IMR-90 (cell line): ENCODE data around the gene MAP3K3. TPM values are rescaled to one million over a fixed set of nuclear protein-coding genes. Genes with fewer than 3 reads are reported as not detected.

Experiments used
- ATAC-seq: fragments of 200-7000 bp; cut with Tn5 transposase; 2 replicates; pipeline ENCODE4 v1.9.1; 2020; ENCODE audit warnings: low read depth, mild to moderate bottlenecking, moderate library complexity
- BruUV-seq: library from RNA; stranded (reverse); fragments of 400-500 nt; replicated peaks from 2 replicates; lab custom pipeline; 2021; lab: Mats Ljungman, UMichigan
- CTCF ChIA-PET: fragments of 300-600 bp; formaldehyde crosslinking; extraction: SDS; loops from one replicate; lab custom pipeline; 2021; ENCODE audit warnings: antibody characterized with exemption; lab: Yijun Ruan, JAX
- POLR2A ChIA-PET: fragments of 300-600 bp; sonication (Branson Sonifier 250); formaldehyde crosslinking; loops from one replicate; lab custom pipeline; 2022; ENCODE audit warnings: antibody characterized with exemption; ENCODE audit not compliant: unreplicated experiment; lab: Charles Lee
- DNase-seq: peaks from one replicate; pipeline ENCODE4 v3.0.0; 2013
- H2AFZ ChIP-seq: replicated peaks from 2 replicates; pipeline ENCODE3; 2013; ENCODE audit warnings: low read length, mild to moderate bottlenecking; ENCODE audit not compliant: poor library complexity
- H2AK5ac ChIP-seq: 2 replicates; pipeline ENCODE4 v1.6.1; 2013; ENCODE audit warnings: low read depth, low read length, inconsistent platforms
- H2AK9ac ChIP-seq: replicated peaks from 2 replicates; pipeline ENCODE3; 2013; ENCODE audit warnings: mild to moderate bottlenecking, low read depth, low read length, moderate library complexity; ENCODE audit not compliant: poor library complexity
- H2BK120ac ChIP-seq: 2 replicates; pipeline ENCODE4 v1.6.1; 2013; ENCODE audit warnings: low read depth, low read length, inconsistent platforms
- H2BK15ac ChIP-seq: 3 replicates; pipeline ENCODE4 v1.6.1; 2013; ENCODE audit warnings: low read depth, low read length, inconsistent platforms
- H2BK20ac ChIP-seq: 2 replicates; pipeline ENCODE4 v1.6.1; 2013; ENCODE audit warnings: low read depth, mild to moderate bottlenecking, inconsistent platforms, low read length, moderate library complexity
- H2BK5ac ChIP-seq: 2 replicates; pipeline ENCODE4 v1.6.1; 2013; ENCODE audit warnings: mild to moderate bottlenecking, low read depth, low read length, inconsistent platforms; ENCODE audit not compliant: poor library complexity, severe bottlenecking
- H3K14ac ChIP-seq: replicated peaks from 2 replicates; pipeline ENCODE4 v1.6.1; 2013; ENCODE audit warnings: low read depth, low read length, inconsistent platforms
- H3K18ac ChIP-seq: 2 replicates; pipeline ENCODE4 v1.6.1; 2013; ENCODE audit warnings: low read depth, low read length, control low read depth
- H3K23ac ChIP-seq: 2 replicates; pipeline ENCODE4 v1.6.1; 2013; ENCODE audit warnings: low read depth, low read length, inconsistent platforms
- H3K27ac ChIP-seq: 2 replicates; pipeline ENCODE4 v1.5.1; 2013; ENCODE audit warnings: mild to moderate bottlenecking, control low read depth, low read length; ENCODE audit not compliant: insufficient read depth
- H3K27me3 ChIP-seq: 2 replicates; pipeline ENCODE4 v1.6.1; 2013; ENCODE audit warnings: low read length; ENCODE audit not compliant: control insufficient read depth, insufficient read depth
- H3K36me3 ChIP-seq: 2 replicates; pipeline ENCODE4 v1.6.1; 2013; ENCODE audit warnings: low read length, mixed read lengths; ENCODE audit not compliant: control insufficient read depth, insufficient read depth
- H3K4ac ChIP-seq: 2 replicates; pipeline ENCODE4 v1.6.1; 2013; ENCODE audit warnings: low read depth, low read length, inconsistent platforms
- H3K4me1 ChIP-seq: 2 replicates; pipeline ENCODE4 v1.6.1; 2013; ENCODE audit warnings: low read length, mixed read lengths; ENCODE audit not compliant: control insufficient read depth, insufficient read depth
- H3K4me2 ChIP-seq: 2 replicates; pipeline ENCODE4 v1.6.1; 2013; ENCODE audit warnings: low read depth, mild to moderate bottlenecking, control low read depth, low read length, moderate library complexity
- H3K4me3 ChIP-seq: 2 replicates; pipeline ENCODE4 v1.5.1; 2013; ENCODE audit warnings: low read depth, mild to moderate bottlenecking, control low read depth, low read length, moderate library complexity; ENCODE audit not compliant: insufficient read depth
- H3K56ac ChIP-seq: 2 replicates; pipeline ENCODE4 v1.6.1; 2013; ENCODE audit warnings: low read length, inconsistent platforms; ENCODE audit not compliant: insufficient read depth; ENCODE audit errors: extremely low read depth
- H3K79me1 ChIP-seq, 2 experiments: 2 replicates each; pipeline ENCODE4 v1.6.1; 2013; ENCODE audit warnings: low read length in 2 of 2, inconsistent platforms in 1 of 2, low read depth in 1 of 2
- H3K9ac ChIP-seq: 2 replicates; pipeline ENCODE4 v1.6.1; 2013; ENCODE audit warnings: low read depth, low read length, control low read depth
- H3K9me1 ChIP-seq: 2 replicates; pipeline ENCODE4 v1.6.1; 2013; ENCODE audit warnings: low read length, inconsistent platforms; ENCODE audit not compliant: insufficient read depth
- H3K9me3 ChIP-seq: 2 replicates; pipeline ENCODE4 v1.6.1; 2013; ENCODE audit warnings: low read length; ENCODE audit not compliant: control insufficient read depth, insufficient read depth
- H4K20me1 ChIP-seq: 2 replicates; pipeline ENCODE4 v1.6.1; 2013; ENCODE audit warnings: low read length, inconsistent platforms; ENCODE audit not compliant: insufficient read depth
- H4K5ac ChIP-seq: 2 replicates; pipeline ENCODE4 v1.6.1; 2013; ENCODE audit warnings: mild to moderate bottlenecking, low read depth, low read length, control low read depth
- H4K8ac ChIP-seq, 2 experiments: 2 replicates each; pipeline ENCODE4 v1.6.1; 2013; ENCODE audit warnings: low read depth in 2 of 2, low read length in 2 of 2, control low read depth in 1 of 2, inconsistent platforms in 1 of 2
- H4K91ac ChIP-seq: 2 replicates; pipeline ENCODE4 v1.6.1; 2013; ENCODE audit warnings: low read depth, low read length, inconsistent platforms; ENCODE audit not compliant: insufficient read depth
- MAZ ChIP-seq: IDR thresholded peaks from 2 replicates; pipeline ENCODE4 v1.6.1; 2012; ENCODE audit warnings: low read depth, mild to moderate bottlenecking, low read length, improper control_type of control experiment, moderate library complexity, borderline replicate concordance
- RCOR1 ChIP-seq: IDR thresholded peaks from 2 replicates; pipeline ENCODE4 v1.6.1; 2012; ENCODE audit warnings: mild to moderate bottlenecking, low read length, improper control_type of control experiment; ENCODE audit not compliant: insufficient replicate concordance
- SMC3 ChIP-seq: fragments of 150-350 bp; IDR thresholded peaks from 2 replicates; pipeline ENCODE4 v1.6.1; 2016; ENCODE audit warnings: low read depth, mild to moderate bottlenecking, antibody characterized with exemption, low read length, moderate library complexity
- WGBS, 2 experiments: methylation state at CpG; one replicate each; pipeline versions ENCODE4 v1.1.5 to v1.1.7; 2013; ENCODE audit warnings: missing lambda C conversion rate in 2 of 2; ENCODE audit not compliant: insufficient read length in 1 of 2; ENCODE audit errors: extremely low coverage in 2 of 2; 5-methylcytosine and 5-hydroxymethylcytosine counted together
- dilution Hi-C: fragments of 300-500 bp; cut with HindIII; formaldehyde crosslinking; loops from one replicate; pipeline ENCODE4 v1.14.3; 2018; ENCODE audit warnings: low sequenced_read_pairs; ENCODE audit not compliant: unreplicated experiment
- in situ Hi-C: fragments of 300-500 bp; cut with MboI; formaldehyde crosslinking; loops from 3 replicates; pipeline ENCODE4 v1.14.3; 2019; ENCODE audit warnings: low sequenced_read_pairs, inconsistent platforms, mixed read lengths
- intact Hi-C: fragments of 100-400 bp; cut with micrococcal nuclease; formaldehyde crosslinking; loops from 2 replicates; pipeline ENCODE4 v1.10.0; 2022
- polyA plus RNA-seq, 3 experiments: library from polyadenylated mRNA; depleted of rRNA; stranded (reverse); fragments of >200 nt; gene quantifications; 2 replicates each; pipeline ENCODE4 v1.2.3, GENCODE V29; 2012; ENCODE audit warnings: low replicate concordance in 1 of 3
- total RNA-seq: library from RNA; depleted of rRNA; stranded (reverse); fragments of >200 nt; gene quantifications from 2 replicates; pipeline ENCODE4 v1.2.3, GENCODE V29; 2012

The MAP3K3 gene
- total and polyA plus RNA-seq, 2 of the 4 experiments (the other 2 are of a cell fraction) = 19.1 to 25.6 TPM

DNA sequence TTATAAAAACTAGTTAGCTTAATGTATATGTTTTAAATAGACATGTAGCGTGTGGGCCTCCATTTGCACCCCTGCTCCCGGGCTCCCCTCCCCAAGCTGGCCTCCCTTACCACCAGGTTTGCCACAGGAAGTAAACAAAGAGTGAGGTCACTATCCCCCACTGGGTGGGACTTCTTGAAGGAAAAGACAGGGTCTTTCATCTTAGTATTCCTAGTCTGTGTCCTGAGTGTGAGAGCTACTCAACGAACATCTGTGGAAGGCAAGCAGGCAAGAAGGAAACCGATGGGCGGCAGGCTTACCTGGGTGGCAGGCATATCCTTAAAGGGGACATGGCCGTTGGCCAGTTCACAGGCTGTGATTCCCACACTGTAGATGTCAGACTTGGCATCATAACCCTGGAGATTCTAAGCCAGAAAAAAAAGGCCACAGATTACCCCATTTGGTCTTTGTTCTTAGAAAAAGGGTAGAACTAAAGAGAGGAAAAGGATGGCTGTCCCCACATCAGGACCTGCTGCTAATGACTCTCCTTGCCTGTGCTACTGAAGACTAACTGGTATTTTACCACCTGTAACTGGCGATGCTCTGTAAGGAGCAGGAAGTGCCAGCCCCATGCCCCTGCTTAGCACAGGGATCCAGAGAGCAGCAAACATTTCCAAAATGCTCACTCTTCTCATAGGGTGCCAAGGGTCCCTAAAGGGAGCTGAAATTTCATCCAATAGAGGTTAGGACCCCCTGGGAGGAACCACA lies 84.3 kb downstream of the MAP3K3 start:
- no peak overlapping the region for H2BK20ac ChIP-seq
- DNase-seq (no peak), ATAC-seq (no peak)
- no peak overlapping the region for H2AK9ac ChIP-seq
- H3K9me3 ChIP-seq = no peaks in the 10 kb centered on the region
- no peak overlapping the region for H3K56ac ChIP-seq
- H4K20me1 ChIP-seq = no peaks in the 10 kb centered on the region; the same call in 1 of the 2 replicates
- H2BK120ac ChIP-seq = no peak overlapping the region
- H3K79me1 ChIP-seq = peaks cover 0 to 11% of the 10 kb centered on the region in 2 experiments; a peak in 2 of 4 replicates
- H3K4me3 ChIP-seq = no peak overlapping the region
- 89% methylated on average over 4 of the region's 7 CpGs; no CpG with 5 or more reads in 1 of the 2 experiments for WGBS, 2 experiments
- no peak for TF ChIP-seq RCOR1
- no peak for TF ChIP-seq MAZ
- no peak for TF ChIP-seq SMC3
- no peak overlapping the region for H3K4me2 ChIP-seq
- H3K4me1 ChIP-seq = no peaks in the 10 kb centered on the region
- no peak overlapping the region for H2AFZ ChIP-seq
- peaks cover 49% of the 10 kb centered on the region for H3K36me3 ChIP-seq
- dilution Hi-C loops (no loop called here), in situ Hi-C loops (no loop called here), intact Hi-C loops (no loop called here)
- H2BK5ac ChIP-seq = no peak overlapping the region
- H3K9ac ChIP-seq = no peak overlapping the region
- no peak overlapping the region for H3K27ac ChIP-seq
- no peak overlapping the region for H3K18ac ChIP-seq
- H3K9me1 ChIP-seq = peaks cover 4% of the 10 kb centered on the region; the same call in 1 of the 2 replicates
- POLR2A ChIA-PET = no interaction called here
- H4K5ac ChIP-seq = no peak overlapping the region
- BruUV-seq = no TSS peak
- no peak overlapping the region for H2BK15ac ChIP-seq
- H4K91ac ChIP-seq = no peak overlapping the region
- CTCF ChIA-PET = interaction anchor here (0.6 kb wide), 1 partner anchor 49 kb away, joined by 4 read pairs; no protein-coding TSS in a partner anchor
- H3K23ac ChIP-seq = no peak overlapping the region
- H2AK5ac ChIP-seq = no peak overlapping the region
- H3K14ac ChIP-seq = no peak overlapping the region
- no peak overlapping the region for H4K8ac ChIP-seq
- no peak overlapping the region for H3K4ac ChIP-seq
- H3K27me3 ChIP-seq = no peaks in the 10 kb centered on the region
